HL-60 (cell line): ENCODE measurements around the gene ARHGEF4.

ENCODE experiments used
- CTCF ChIP-seq: IDR thresholded peaks from one replicate; pipeline ENCODE4 v1.5.1; 2011; ENCODE audit warnings: low read length, control low read depth, inconsistent platforms; ENCODE audit not compliant: insufficient read depth
- POLR2AphosphoS5 ChIP-seq: IDR thresholded peaks from 2 replicates; pipeline ENCODE4 v1.6.1; 2012; ENCODE audit warnings: low read depth
- SPI1 ChIP-seq: IDR thresholded peaks from 2 replicates; pipeline ENCODE4 v1.6.1; 2012; ENCODE audit warnings: low read depth, mild to moderate bottlenecking, borderline replicate concordance

DNA sequence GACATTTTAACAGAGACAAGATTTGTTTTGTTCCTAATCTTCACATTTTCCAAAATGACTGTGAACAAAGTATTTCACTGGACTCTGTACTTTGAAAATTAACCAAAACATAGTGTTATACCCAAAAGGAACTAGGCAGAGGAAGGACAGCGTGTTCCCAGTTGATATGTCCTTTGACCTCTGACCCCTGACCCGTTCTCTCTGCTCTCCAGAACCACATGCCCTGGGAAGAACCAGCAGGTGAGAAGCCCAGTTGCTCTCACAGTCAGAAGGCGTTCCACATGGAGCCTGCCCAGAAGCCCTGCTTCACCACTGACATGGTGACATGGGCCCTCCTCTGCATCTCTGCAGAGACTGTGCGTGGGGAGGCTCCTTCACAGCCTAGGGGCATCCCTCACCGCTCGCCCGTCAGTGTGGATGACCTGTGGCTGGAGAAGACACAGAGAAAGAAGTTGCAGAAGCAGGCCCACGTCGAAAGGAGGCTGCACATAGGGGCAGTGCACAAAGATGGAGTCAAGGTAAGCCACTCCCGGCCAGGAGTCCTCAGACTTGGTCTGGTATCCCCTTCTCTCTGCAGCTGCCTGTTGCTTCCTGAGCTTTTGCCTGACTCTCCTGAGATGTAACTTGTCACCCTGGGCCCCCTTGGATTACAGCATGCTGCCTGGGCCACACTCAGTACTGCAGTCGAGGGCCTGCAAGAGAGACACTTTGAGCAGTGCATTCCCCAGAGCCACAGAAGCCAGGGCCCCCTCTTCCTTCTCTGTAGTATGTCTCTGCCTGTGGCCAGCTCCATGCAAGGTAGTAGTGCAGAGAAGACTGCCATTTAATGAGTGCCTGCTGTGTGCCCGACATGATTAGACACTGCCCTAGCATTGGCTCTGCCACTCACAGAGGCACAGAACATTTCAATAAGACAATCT, 94.3 kb downstream of the ARHGEF4 start:
- TF ChIP-seq POLR2AphosphoS5 (no peak), CTCF (no peak), SPI1 (no peak)
